Spleen (tissue), 7 donors: ENCODE measurements around the gene PSD2.

ENCODE experiments used
- POLR2AphosphoS5 ChIP-seq, 3 donors: sonication (generic); formaldehyde crosslinking; IDR thresholded peaks; one replicate each; pipeline ENCODE4 v1.5.1; 2017; ENCODE audit warnings: antibody characterized with exemption in 3 of 3
- TF ChIP-seq, protein P1 (sequence below), 11 experiments: fragments of 200-600 bp in 7 of 11; fragments of 450-650 bp in 4 of 11; sonication (generic) in 4 of 11; IDR thresholded peaks in 8 of 11; conservative IDR thresholded peaks in 3 of 11; 1 replicate in 7 of 11; 2 replicates in 4 of 11; pipeline versions ENCODE4 v1.4.0 to v1.8.0; 2016 to 2021; ENCODE audit warnings: antibody characterized with exemption in 11 of 11, inconsistent platforms in 4 of 11, mild to moderate bottlenecking in 1 of 11
- donor health status: DM: no; HTN: no; CAD: no; lungs with moderate emphysema.
- donor health status: DM: no; HTN: no; CAD: no.
- donor health status: DM: no; HTN: no; CAD: no.

DNA sequence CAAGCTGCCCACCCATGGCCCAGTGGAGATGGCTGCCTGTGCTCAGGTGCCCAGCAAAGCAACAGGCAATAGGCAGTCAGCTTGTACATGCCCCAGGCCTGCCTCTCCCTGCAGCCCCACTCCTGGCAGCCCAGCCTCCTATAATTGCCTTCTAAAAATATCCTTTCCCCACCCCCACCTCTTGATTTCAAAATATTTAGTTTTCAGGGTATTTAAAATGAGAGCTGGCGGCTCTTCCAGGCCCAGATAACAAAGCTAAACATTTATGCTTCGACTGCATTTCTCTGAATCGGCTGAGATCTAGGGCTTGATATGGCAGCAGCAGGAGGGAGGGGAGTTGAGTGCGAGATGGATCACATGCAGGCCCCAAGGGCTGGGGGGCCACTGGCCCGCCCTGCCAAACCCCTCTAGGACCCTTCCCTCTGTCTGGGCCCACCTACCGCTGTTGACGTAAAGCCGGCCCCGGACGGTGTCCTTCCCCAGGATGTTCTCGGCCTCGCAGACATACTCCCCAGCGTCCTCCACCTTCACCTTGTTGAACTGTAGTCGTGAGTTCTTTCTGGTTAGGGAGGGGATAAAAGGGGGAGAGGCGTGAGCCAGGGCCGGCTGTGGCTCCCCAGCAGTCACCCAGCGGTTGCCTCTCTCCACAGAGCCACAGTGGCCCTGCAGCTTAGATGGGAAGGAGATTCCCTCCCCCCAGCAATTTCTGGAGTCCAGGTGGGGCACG lies 85.0 kb downstream of the PSD2 start:
- TF ChIP-seq, protein P1, sequence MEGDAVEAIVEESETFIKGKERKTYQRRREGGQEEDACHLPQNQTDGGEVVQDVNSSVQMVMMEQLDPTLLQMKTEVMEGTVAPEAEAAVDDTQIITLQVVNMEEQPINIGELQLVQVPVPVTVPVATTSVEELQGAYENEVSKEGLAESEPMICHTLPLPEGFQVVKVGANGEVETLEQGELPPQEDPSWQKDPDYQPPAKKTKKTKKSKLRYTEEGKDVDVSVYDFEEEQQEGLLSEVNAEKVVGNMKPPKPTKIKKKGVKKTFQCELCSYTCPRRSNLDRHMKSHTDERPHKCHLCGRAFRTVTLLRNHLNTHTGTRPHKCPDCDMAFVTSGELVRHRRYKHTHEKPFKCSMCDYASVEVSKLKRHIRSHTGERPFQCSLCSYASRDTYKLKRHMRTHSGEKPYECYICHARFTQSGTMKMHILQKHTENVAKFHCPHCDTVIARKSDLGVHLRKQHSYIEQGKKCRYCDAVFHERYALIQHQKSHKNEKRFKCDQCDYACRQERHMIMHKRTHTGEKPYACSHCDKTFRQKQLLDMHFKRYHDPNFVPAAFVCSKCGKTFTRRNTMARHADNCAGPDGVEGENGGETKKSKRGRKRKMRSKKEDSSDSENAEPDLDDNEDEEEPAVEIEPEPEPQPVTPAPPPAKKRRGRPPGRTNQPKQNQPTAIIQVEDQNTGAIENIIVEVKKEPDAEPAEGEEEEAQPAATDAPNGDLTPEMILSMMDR (IDR thresholded peaks at IDR 0.05 in 8 of 11, conservative IDR thresholded peaks at IDR 0.05 in 3 of 11) = no peak
- no peak for TF ChIP-seq POLR2AphosphoS5 (IDR thresholded peaks at IDR 0.05)
